ENCODE measurements around the gene CAMKMT.

CAMKMT gene

DNA sequence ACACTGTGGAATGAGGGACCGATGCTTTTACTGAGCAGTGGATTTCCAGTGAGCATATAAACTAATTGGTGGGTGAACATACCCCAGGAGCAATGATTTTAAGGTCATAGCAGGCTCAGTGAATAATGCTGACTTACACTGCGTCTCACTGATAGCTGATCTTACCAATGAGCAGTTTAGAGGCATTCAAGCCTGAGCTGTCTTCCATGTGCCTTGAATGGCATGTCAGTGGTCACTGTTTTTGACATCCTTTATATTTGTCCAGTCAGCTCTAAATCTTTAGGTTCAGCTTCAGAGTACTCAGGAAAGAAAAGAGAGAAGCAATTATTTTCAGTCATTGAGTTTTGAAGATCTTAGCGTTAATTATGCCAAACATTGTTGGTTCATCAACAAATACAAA is 88.3 kb downstream of the CAMKMT start:
- TF ChIP-seq, protein P1, sequence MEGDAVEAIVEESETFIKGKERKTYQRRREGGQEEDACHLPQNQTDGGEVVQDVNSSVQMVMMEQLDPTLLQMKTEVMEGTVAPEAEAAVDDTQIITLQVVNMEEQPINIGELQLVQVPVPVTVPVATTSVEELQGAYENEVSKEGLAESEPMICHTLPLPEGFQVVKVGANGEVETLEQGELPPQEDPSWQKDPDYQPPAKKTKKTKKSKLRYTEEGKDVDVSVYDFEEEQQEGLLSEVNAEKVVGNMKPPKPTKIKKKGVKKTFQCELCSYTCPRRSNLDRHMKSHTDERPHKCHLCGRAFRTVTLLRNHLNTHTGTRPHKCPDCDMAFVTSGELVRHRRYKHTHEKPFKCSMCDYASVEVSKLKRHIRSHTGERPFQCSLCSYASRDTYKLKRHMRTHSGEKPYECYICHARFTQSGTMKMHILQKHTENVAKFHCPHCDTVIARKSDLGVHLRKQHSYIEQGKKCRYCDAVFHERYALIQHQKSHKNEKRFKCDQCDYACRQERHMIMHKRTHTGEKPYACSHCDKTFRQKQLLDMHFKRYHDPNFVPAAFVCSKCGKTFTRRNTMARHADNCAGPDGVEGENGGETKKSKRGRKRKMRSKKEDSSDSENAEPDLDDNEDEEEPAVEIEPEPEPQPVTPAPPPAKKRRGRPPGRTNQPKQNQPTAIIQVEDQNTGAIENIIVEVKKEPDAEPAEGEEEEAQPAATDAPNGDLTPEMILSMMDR (IDR thresholded peaks at IDR 0.05; ENCODE audit: low read length, missing control alignments) = no peak
- H3K4me3 ChIP-seq (replicated peaks; ENCODE audit: low read depth, low read length) = no peak overlapping the region
- DNase-seq (ENCODE audit: low read depth) = no peak

DNA sequence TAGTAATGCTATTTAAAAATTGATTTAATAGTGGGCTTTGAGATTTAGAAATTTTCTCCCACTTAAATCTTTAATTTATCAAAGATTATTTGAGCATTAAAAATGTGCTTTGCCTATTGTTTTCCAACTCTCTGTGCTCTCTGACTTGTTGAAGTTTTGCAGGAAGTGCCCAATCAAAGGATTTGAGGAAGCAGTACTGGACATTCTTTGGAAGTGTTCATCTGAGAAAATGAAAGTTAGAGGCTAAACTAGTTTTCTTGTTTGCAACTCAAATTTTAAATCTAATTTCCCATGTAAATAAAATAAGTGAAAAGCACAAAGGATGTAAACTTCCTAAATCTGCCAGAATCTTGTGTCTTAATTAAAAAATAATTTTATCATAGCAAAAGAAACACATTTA is 89.1 kb downstream of the CAMKMT start:
- TF ChIP-seq, protein P1 (IDR thresholded peaks at IDR 0.05; ENCODE audit: low read length, missing control alignments) = no peak
- DNase-seq (ENCODE audit: low read depth) = peak; percentile 39
- no peak overlapping the region for H3K4me3 ChIP-seq (replicated peaks; ENCODE audit: low read depth, low read length)

DNA sequence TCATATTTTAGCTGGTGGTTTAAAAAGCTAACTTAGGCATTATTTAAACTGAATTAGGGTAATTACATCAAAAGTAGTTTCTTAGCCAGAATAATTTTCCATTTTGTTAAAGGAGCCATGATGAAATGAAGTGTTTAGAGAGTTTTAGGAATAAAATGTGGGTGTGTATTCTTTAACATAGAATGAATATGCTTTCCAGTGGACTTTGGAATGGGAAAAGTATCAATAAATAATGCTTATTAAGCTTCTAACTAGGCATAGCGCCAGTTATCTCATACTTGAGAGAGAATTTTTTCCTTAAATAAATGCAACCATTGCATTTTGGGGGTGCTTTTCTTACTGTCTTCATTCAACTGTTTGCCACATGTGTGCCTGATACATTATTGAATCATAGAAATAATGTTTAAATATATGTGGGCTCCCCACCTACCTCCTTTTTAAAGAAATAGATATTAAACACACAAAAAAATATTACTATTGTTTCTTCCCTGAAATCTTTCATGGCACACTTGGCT is 90.4 kb downstream of the CAMKMT start:
- DNase-seq (ENCODE audit: low read depth) = no peak
- H3K4me3 ChIP-seq (replicated peaks; ENCODE audit: low read depth, low read length) = no peak overlapping the region
- TF ChIP-seq, protein P1 (IDR thresholded peaks at IDR 0.05; ENCODE audit: low read length, missing control alignments) = no peak

DNA sequence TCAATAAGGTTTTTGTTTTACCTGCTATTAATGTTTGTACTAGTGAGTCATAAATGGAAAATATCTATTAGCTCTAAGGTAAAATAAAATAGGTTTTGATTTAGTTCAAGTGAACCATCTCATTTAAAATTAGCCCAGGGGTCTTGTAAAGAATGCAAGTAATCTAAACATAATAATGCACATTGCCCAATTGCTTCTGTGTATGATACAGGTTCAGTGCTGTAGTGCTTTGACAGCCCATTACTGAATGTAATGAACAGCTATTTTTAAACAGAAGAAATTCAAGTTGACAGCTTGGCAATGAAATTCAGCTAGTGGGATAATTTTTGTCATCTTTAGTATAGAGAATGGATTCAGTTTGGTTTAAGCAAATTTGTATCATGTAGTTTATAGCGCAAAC is 91.5 kb downstream of the CAMKMT start:
- H3K4me3 ChIP-seq (replicated peaks; ENCODE audit: low read depth, low read length) = no peak overlapping the region
- TF ChIP-seq, protein P1 (IDR thresholded peaks at IDR 0.05; ENCODE audit: low read length, missing control alignments) = no peak
- no peak for DNase-seq (ENCODE audit: low read depth)

DNA sequence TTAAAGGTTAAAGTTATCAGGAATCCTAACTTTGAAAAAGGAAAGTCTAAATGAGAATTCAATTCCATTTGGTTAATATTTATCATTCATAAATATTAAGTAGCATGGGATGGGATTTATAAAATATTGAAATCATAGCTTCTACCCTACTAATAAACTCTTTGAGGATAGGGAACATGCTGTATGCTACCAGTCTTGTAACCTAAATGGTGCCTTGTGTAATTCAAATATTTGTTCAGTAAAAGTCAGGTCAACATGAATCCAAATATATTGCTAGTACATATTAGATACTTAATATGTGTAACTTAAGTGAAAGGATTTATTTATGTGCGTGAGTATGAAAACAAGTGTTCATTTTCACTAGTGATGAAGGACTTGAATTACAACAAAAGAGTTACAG is 94.1 kb downstream of the CAMKMT start:
- no peak for DNase-seq (ENCODE audit: low read depth)
- TF ChIP-seq, protein P1 (IDR thresholded peaks at IDR 0.05; ENCODE audit: low read length, missing control alignments) = no peak
- no peak overlapping the region for H3K4me3 ChIP-seq (replicated peaks; ENCODE audit: low read depth, low read length)

DNA sequence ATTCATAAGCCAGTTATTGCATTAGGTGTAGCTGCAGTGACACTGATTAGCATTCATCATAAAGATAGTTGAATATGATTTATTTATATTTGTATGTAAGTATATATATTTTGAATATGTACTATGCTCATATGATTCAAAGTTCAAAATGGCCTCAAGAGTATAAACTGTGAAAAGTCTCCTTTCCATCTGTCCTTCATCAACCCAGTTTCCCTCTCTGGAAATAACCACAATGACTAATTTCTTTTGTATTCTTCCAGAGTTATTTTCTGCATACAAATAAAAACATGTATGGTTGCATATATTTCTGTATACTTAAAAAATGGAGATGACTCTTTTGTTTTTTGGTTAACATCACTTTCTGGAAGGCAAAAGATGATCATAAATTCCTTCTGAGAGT is 95.2 kb downstream of the CAMKMT start:
- H3K4me3 ChIP-seq (replicated peaks; ENCODE audit: low read depth, low read length) = no peak overlapping the region
- DNase-seq (ENCODE audit: low read depth) = no peak
- TF ChIP-seq, protein P1 (IDR thresholded peaks at IDR 0.05; ENCODE audit: low read length, missing control alignments) = no peak

DNA sequence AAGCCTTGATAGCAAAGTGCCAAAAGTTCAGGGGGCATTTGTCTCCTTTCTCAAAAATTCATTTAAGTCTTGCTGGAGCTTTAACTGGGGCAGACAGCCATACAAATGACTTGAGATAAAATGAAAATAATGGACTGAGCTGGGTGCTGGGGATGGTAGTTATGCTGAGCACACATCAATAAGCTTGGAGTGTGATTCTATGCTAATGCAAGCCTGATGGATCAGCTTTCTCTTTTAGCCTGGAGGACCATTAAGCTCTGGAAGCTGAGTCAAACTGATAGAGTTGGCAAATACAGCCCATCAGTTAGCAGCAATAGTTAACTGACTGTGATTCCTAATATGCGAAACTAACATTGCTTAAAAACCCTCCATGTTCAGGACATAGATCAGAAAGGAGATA is 98.0 kb downstream of the CAMKMT start:
- TF ChIP-seq, protein P1 (IDR thresholded peaks at IDR 0.05; ENCODE audit: low read length, missing control alignments) = no peak
- no peak overlapping the region for H3K4me3 ChIP-seq (replicated peaks; ENCODE audit: low read depth, low read length)
- DNase-seq (ENCODE audit: low read depth) = no peak
